ENCODE data around the gene SDK1.

SDK1 gene

DNA sequence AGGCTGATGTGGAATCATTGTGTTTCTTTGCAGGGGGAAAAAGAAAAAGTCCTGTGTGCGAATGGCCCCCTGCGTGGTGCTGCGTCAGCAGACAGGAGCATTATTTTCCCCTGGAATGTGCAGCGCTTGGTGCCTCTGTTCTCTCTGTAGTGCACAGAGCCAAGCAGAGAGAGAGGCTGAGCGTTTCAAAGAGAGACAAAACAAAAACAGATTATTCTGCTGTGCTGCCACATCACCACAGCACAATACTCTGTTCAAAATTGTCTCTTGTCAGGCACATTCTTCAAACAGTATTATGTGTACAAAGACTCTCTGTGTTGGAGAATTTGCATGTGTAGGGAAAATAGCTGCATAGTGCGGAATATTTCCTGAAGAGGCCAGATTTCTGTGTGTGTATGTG is 609.0 kb downstream of the SDK1 start:
- H3K4me3 ChIP-seq: no peak overlapping the region
- TF ChIP-seq CTCF (IDR thresholded peaks at IDR 0.05): no peak
- no peak for DNase-seq (ENCODE audit: low spot score)
- no peak overlapping the region for H3K27ac ChIP-seq

GRCh38 chr7:3911685-3912084 is 610.6 kb downstream of the SDK1 start:
- no peak for TF ChIP-seq CTCF (IDR thresholded peaks at IDR 0.05)
- no peak overlapping the region for H3K27ac ChIP-seq
- DNase-seq (ENCODE audit: low spot score): no peak
- no peak overlapping the region for H3K4me3 ChIP-seq

DNA sequence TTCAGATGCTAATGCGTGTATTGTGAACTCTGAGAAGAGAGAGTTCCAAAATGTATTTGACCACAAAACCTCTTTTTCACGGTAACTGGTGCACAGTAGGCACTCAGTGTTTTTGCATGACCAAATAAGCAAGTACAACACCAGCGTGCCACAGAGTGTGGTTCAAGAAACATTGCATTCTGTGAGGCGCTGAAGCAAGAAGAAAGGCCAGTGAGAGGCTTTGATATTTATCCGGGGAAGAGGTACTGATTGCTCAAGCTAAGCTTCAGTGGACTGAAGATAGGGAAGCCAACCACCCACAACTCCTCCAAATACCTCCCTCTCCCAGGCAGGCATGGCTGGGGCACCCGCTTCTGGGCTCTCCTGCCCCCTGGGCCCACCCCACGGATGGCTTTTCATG is 611.2 kb downstream of the SDK1 start:
- no peak for TF ChIP-seq CTCF (IDR thresholded peaks at IDR 0.05)
- DNase-seq (ENCODE audit: low spot score): no peak
- Histone ChIP-seq H3K27ac (no peak overlapping the region), H3K4me3 (no peak overlapping the region)

DNA sequence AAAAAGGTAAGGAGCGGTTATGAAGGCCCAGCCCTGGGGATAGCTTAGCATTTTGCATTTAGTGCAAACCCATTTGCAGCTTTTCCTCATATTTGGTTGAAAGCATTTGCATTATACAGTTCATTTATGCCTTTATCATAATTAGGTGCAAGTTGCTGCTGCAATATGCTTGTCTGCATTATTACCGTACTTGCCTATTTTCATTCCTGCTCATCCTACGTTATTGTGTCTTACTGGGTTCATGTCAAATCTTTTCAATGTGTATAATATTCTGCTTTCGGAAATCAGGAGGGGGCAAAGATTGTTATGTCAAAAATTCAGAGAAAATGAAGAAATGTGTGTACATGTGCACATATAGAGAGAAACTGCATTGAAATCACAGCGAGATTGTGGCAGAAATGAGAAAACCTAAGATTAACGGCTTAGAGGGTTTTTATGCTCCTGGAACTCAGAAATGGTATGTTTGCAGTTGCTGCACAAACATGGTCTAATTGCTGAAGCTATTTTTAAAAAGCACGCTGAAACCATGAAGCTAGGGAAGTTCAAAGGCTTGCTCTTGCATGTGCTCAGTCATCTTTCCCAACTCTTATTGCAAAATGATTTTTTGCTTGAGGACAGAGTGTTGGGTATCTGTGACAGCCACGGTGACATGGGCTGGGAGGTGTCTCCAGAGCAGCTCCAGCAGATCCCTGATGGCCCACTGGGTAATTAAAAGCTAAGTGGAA is 613.2 kb downstream of the SDK1 start:
- no peak overlapping the region for H3K27ac ChIP-seq
- TF ChIP-seq CTCF (IDR thresholded peaks at IDR 0.05): no peak
- H3K4me3 ChIP-seq: no peak overlapping the region
- DNase-seq (ENCODE audit: low spot score): no peak

DNA sequence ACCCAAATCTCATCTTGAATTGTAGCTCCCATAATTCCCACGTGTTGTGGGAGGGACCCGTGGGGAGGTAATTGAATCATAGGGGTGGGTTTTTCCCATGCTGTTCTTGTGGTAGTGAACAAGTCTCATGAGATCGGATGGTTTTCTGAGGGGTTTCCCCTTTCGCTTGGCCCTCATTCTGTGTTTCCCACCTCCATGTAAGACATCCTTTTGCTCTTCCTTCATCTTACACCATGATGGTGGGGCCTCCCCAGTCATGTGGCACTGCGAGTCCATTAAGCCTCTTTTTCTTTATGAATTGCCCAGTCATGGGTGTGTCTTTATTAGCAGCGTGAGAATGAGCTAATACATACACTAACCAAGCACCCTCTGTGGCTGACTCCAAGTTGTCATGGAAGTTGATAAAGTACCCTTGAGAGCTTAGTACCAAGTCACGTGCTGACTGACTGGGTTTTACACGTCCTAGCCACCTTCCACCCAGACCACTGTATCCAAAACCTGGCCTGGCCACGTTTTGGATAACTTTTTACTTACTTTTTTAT is 614.4 kb downstream of the SDK1 start:
- Histone ChIP-seq H3K4me3 (no peak overlapping the region), H3K27ac (no peak overlapping the region)
- DNase-seq (ENCODE audit: low spot score): no peak
- no peak for TF ChIP-seq CTCF (IDR thresholded peaks at IDR 0.05)

GRCh38 chr7:3916146-3916545 is 615.1 kb downstream of the SDK1 start:
- TF ChIP-seq CTCF (IDR thresholded peaks at IDR 0.05): no peak
- no peak overlapping the region for H3K4me3 ChIP-seq
- H3K27ac ChIP-seq: no peak overlapping the region
- DNase-seq (ENCODE audit: low spot score): no peak

DNA sequence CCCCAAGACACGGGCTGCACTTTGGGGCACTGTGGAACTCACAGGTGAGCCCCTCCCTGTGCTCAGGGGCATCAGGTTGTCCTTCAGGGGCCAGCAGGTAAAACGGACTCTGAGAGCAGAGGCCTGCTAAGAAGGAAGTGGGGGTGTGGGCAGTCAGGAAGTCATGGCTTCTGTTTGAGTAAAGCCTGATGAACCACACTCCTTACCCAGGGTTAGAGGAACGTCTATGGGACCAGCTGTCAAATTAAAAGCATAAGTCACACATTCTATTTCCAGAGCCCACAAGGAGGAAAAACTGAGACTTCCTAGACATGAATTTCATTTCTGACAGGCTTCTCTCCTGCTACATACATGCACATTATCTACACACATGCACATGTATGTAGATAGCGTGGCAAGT is 616.4 kb downstream of the SDK1 start:
- no peak for TF ChIP-seq CTCF (IDR thresholded peaks at IDR 0.05)
- no peak for DNase-seq (ENCODE audit: low spot score)
- H3K4me3 ChIP-seq: no peak overlapping the region
- no peak overlapping the region for H3K27ac ChIP-seq
